ENCODE measurements around the gene ZNF575.

Gene ZNF575

DNA sequence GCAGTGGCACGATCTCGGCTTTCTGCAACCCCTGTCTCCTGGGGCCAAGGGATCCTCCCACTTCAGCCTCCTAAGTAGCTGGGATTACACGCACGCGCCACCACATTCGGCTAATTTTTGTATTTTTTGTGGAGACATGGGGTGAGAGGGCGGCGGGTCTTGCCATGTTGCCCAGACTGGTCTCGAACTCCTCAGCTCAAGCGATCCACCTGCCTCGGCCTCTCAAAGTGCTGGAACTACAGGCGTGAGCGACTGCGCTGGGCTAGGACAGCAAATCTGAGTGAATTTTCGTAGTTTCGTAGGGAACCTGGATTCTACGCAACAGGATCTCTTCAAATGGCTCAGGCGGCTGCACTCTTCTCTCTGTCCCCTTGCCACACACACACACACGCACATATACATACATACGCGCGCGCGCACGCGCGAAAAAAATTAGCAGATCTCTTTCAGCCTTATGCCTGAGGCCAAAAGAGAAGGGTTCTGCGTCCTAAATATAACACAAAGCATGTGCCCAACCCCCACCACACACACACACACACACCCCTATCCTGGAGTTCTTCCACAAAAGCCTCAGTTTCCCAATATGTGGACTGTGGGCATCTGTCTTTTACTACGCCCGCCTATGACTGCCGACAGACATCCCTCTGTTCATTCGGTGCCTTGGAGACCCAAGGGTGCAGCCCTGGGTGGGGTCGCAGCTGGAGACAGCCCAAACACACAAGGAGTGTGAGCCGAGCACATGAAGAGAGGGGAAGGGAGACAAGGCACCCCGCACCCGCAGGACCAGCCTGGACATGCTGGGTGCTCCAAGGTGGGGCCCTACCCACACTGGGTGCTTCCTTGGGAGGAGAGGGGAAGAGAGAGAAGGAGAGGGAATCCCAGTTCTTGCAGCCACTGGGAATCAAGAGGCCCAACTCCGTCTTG lies 43.2 kb downstream of the ZNF575 start:
- DNase-seq = no peak

DNA sequence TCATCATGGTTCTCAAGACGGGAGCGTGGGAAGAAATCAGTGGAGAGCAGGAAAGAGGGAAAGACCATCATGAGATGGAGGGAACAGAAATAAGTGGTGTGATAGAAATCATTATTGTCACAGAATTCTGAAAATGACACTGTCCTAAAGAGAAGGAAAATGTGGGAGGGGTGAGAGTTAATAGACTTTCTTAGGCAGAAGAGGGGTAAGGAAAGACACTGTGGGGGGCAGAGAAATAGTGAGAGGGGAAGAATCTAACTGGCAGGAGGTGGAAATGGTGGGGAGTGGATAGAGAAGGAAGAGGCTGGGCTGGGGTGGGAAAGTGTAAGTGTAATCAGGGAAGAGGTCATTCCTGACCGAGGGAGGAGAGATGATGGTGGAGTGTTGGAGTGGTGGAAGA lies 45.8 kb downstream of the ZNF575 start:
- no peak for DNase-seq

DNA sequence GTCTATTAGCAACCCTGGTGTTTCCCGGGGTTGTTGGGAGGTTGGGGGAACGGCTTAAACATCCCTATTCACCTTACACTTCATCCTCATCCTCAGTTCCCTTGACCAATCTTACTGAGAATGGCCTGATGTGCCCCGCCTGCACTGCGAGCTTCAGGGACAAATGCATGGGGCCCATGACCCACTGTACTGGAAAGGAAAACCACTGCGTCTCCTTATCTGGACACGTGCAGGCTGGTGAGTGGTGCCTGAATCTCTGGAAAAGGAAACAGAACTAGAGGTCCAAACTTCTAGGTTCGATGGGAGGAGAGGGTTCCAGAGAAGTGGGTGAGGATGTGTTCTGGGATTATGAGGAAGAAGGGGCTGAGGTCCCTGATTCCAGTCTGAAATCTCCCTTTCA lies 48.5 kb downstream of the ZNF575 start:
- no peak for DNase-seq

DNA sequence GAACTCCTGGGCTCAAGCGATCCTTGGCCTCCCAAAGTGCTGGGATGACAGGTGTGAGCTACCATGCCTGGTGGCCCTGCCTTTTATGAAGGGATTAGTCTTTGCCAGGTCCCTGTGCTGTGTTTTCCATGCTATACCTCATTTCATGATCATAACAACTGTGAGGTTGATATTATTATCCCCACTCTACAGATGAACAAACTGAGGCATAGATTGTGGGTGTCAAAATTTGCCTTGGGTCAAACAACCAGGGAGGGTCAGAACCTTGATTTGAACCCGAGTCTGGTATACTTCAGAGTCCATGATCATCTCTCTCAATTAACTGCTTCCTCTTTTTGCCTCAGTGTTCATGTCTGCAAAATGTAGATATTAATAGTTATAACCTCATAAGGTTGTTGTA lies 49.5 kb downstream of the ZNF575 start:
- no peak for DNase-seq

DNA sequence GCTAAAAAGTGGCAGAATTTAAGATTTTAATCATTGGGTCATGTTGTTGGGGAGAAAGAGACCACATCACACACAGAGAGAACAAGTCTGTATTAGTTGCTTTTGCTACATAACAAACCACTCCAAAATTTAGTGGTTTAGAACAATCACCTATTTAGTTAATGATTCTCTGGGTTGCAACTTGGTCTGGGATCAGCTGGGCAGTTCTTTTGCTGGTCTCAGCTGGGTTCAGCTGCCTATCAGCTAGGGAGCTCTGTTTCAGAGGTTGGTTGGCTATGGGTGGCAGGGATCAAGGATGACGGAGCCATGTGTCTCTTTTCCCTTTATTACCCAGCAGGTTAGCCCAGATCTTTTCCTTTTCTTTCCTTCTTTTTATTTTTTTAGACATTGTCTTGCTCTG lies 51.5 kb downstream of the ZNF575 start:
- no peak for DNase-seq

Measured in activated CD8-positive, alpha-beta memory T cell treated with anti-CD3 and anti-CD28 coated beads, Interleukin-2, amount 50 U/mL, for 48 hours (primary cell).